ENCODE data around the gene MRPL24.
"Not testable (repeated sequence)": the region's sequence is repeated elsewhere in the genome, so short reads cannot be mapped to it uniquely, and the experiment has no call there.

Gene MRPL24

GRCh38 chr1:156757572-156758253, 16.8 kb upstream of the MRPL24 start:
- DNase-seq: not testable (repeated sequence)

- DNase-seq: no peak
Observed at GRCh38 chr1:156756355-156756754, 15.5 kb upstream of the MRPL24 start.

GRCh38 chr1:156755527-156755950, 14.7 kb upstream of the MRPL24 start:
- DNase-seq: no peak

- DNase-seq: no peak
Observed at GRCh38 chr1:156754219-156754618, 13.3 kb upstream of the MRPL24 start.

- no peak for DNase-seq
Observed at GRCh38 chr1:156752843-156753482, 12.1 kb upstream of the MRPL24 start.

- peak; percentile 95 for DNase-seq
Observed at GRCh38 chr1:156751757-156752481, 11.0 kb upstream of the MRPL24 start.

GRCh38 chr1:156751451-156751756, 10.5 kb upstream of the MRPL24 start, which contains the start of gene HDGF:
HDGF (minus strand) TSS chr1:156751675; CDS start chr1:156751429, 246 bp downstream.
- DNase-seq: no peak

- peak; percentile 78 for DNase-seq
Observed at GRCh38 chr1:156750711-156751450, 10.0 kb upstream of the MRPL24 start.

GRCh38 chr1:156750191-156750672, 9.3 kb upstream of the MRPL24 start:
- peak; percentile 46 for DNase-seq

- no peak for DNase-seq
Observed at GRCh38 chr1:156749419-156750118, 8.7 kb upstream of the MRPL24 start.

- no peak for DNase-seq
Observed at GRCh38 chr1:156748670-156749418, 8.0 kb upstream of the MRPL24 start.

GRCh38 chr1:156747742-156748669, 7.1 kb upstream of the MRPL24 start:
- DNase-seq: no peak

- DNase-seq: peak; percentile 81
Observed at GRCh38 chr1:156746728-156747631, 6.1 kb upstream of the MRPL24 start.

GRCh38 chr1:156746406-156746727, 5.5 kb upstream of the MRPL24 start:
- no peak for DNase-seq

- no peak for DNase-seq
Observed at GRCh38 chr1:156745881-156746280, 5.0 kb upstream of the MRPL24 start.

GRCh38 chr1:156744786-156745419, 4.0 kb upstream of the MRPL24 start:
- DNase-seq: no peak

- no peak for DNase-seq
Observed at GRCh38 chr1:156744344-156744743, 3.5 kb upstream of the MRPL24 start.

GRCh38 chr1:156743367-156744302, 2.7 kb upstream of the MRPL24 start:
- DNase-seq: no peak

Data from COR-L47 (cell line).